ENCODE measurements around the gene IFI30. TPM values are rescaled to one million over a fixed set of nuclear protein-coding genes. Genes with fewer than 3 reads are reported as not detected.

Gene IFI30
- polyA plus RNA-seq, 3 donors = 3,608 to 6,022 (median 4,550) TPM

DNA sequence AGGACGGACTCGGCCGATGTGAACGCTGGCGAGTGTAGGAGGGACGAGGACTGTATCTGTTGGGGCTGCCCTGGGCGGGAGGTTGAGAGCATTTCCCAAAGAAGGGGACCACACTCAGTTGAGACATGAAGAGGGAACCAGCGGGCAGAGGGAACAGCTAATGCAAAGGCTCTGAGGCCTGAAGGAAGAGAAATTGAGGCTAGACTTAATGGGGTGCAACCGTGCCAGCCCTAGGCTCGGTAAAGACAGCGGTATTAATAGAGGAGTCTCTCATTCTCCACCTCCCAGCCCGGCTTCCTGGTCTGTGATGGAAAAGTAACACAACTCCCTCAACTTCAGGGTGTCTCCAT, 20.5 kb downstream of the IFI30 start:
- peak overlapping the region in 1 of 2 donors; percentile 75 for H3K27ac ChIP-seq (ENCODE audit: low read depth in 1 of 2, low read length in 2 of 2)
- no peaks in the 10 kb centered on the region for H3K27me3 ChIP-seq (ENCODE audit: control insufficient read depth in 2 of 2, insufficient read depth in 2 of 2, low read length in 2 of 2)
- TF ChIP-seq, protein P1, sequence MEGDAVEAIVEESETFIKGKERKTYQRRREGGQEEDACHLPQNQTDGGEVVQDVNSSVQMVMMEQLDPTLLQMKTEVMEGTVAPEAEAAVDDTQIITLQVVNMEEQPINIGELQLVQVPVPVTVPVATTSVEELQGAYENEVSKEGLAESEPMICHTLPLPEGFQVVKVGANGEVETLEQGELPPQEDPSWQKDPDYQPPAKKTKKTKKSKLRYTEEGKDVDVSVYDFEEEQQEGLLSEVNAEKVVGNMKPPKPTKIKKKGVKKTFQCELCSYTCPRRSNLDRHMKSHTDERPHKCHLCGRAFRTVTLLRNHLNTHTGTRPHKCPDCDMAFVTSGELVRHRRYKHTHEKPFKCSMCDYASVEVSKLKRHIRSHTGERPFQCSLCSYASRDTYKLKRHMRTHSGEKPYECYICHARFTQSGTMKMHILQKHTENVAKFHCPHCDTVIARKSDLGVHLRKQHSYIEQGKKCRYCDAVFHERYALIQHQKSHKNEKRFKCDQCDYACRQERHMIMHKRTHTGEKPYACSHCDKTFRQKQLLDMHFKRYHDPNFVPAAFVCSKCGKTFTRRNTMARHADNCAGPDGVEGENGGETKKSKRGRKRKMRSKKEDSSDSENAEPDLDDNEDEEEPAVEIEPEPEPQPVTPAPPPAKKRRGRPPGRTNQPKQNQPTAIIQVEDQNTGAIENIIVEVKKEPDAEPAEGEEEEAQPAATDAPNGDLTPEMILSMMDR (IDR thresholded peaks at IDR 0.05) = no peak
- H3K4me1 Mint-ChIP-seq = peaks cover 28% of the 10 kb centered on the region
- intact Hi-C loops (cut with micrococcal nuclease) = loop anchor here in 1 of 2 donors (5.0 kb wide), 2 partner anchors 42 to 128 kb away; partner anchors contain the start of genes LSM4 and PIK3R2
- H3K79me2 ChIP-seq (ENCODE audit: insufficient read depth, low read length) = peaks cover 13% of the 10 kb centered on the region
- peaks cover 29 to 37% of the 10 kb centered on the region in 2 donors for H3K4me1 ChIP-seq (ENCODE audit: control insufficient read depth in 1 of 2, insufficient read depth in 2 of 2, low read length in 2 of 2)
- H2AFZ ChIP-seq (ENCODE audit: insufficient read depth, low read depth, low read length, poor library complexity, severe bottlenecking) = no peak overlapping the region
- H3K9me3 Mint-ChIP-seq = no peaks in the 10 kb centered on the region
- H3K27me3 Mint-ChIP-seq (ENCODE audit: low read depth in 3 of 3) = peaks cover 0 to 4% (median 0%) of the 10 kb centered on the region in 3 donors
- H3K36me3 ChIP-seq (replicated peaks in 1 of 2; ENCODE audit: control insufficient read depth in 1 of 2, insufficient read depth in 2 of 2, low read length in 2 of 2) = peaks cover 20 to 29% of the 10 kb centered on the region in 2 donors
- H3K4me2 ChIP-seq (replicated peaks; ENCODE audit: extremely low read depth, low read length, poor library complexity, severe bottlenecking) = peak overlapping the region; percentile 100
- H3K9me3 ChIP-seq (replicated peaks in 1 of 2; ENCODE audit: control insufficient read depth in 1 of 2, insufficient read depth in 1 of 2, low read length in 2 of 2) = no peaks in the 10 kb centered on the region
- no peak overlapping the region for H3K9ac ChIP-seq (ENCODE audit: insufficient read depth, low read length, poor library complexity, severe bottlenecking)
- peak overlapping the region in 2 of 3 experiments; percentile 64 to 88 for H3K4me3 ChIP-seq (replicated peaks in 1 of 3; ENCODE audit: low read depth in 2 of 3, low read length in 3 of 3)
- 60% methylated on average over 8 of the region's 12 CpGs for WGBS (ENCODE audit: insufficient coverage)
- peaks cover 10% of the 10 kb centered on the region for H4K20me1 ChIP-seq (ENCODE audit: insufficient read depth, low read length)
- H3K36me3 Mint-ChIP-seq = peaks cover 29 to 47% of the 10 kb centered on the region in 2 donors
- peak overlapping the region in 5 of 7 donors; percentile 46 to 92 (median 88) for H3K27ac Mint-ChIP-seq
- H3K4me3 Mint-ChIP-seq = peak overlapping the region; percentile 80 to 87
- DNase-seq = no peak

DNA sequence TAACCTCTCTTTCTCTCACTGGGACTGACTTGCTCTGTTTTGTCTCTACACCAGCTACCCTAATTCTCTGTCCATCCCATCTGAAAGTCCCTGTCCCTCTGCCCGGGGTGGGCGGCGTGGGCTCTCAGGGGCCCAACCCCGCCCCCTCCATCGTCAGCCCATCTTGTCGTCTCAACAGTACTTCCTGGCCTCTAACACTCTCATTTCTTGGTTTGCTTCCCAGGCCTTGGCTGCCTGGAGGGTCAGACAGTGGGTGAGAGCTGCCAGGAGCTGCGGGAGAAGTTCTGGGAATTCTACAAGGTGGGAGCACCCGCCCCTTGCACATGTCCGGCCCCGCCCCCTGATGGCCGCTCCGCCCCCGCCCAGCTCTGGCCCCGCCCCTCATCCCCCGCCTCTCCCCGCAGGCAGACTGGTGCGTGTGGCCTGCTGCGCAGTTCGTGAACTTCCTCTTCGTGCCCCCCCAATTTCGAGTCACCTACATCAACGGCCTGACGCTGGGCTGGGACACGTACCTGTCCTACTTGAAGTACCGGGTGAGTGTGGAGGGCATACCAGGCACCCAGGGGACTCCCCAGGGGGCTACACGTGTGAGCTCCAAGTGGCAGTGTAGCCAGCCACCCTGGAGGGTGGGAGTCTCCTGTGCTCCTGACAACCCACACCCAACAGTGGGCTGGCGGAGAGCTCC, 21.1 kb downstream of the IFI30 start:
- H3K9me3 ChIP-seq (replicated peaks in 1 of 2; ENCODE audit: control insufficient read depth in 1 of 2, insufficient read depth in 1 of 2, low read length in 2 of 2) = no peaks in the 10 kb centered on the region
- H3K4me3 ChIP-seq (replicated peaks in 1 of 3; ENCODE audit: low read depth in 2 of 3, low read length in 3 of 3) = peak overlapping the region in 1 of 3 experiments; percentile 88
- peak overlapping the region; percentile 100 for H3K4me2 ChIP-seq (replicated peaks; ENCODE audit: extremely low read depth, low read length, poor library complexity, severe bottlenecking)
- peaks cover 28% of the 10 kb centered on the region for H3K4me1 Mint-ChIP-seq
- H2AFZ ChIP-seq (ENCODE audit: insufficient read depth, low read depth, low read length, poor library complexity, severe bottlenecking) = no peak overlapping the region
- peak overlapping the region; percentile 80 to 87 for H3K4me3 Mint-ChIP-seq
- peaks cover 13% of the 10 kb centered on the region for H3K79me2 ChIP-seq (ENCODE audit: insufficient read depth, low read length)
- H3K27me3 ChIP-seq (ENCODE audit: control insufficient read depth in 2 of 2, insufficient read depth in 2 of 2, low read length in 2 of 2) = no peaks in the 10 kb centered on the region
- 10% methylated on average over 7 of the region's 27 CpGs for WGBS (ENCODE audit: insufficient coverage)
- H3K4me1 ChIP-seq (ENCODE audit: control insufficient read depth in 1 of 2, insufficient read depth in 2 of 2, low read length in 2 of 2) = peaks cover 29 to 37% of the 10 kb centered on the region in 2 donors
- intact Hi-C loops (cut with micrococcal nuclease) = loop anchor here in 1 of 2 donors (5.0 kb wide), 2 partner anchors 42 to 128 kb away; partner anchors contain the start of genes LSM4 and PIK3R2
- no peaks in the 10 kb centered on the region for H3K9me3 Mint-ChIP-seq
- peaks cover 20 to 32% of the 10 kb centered on the region in 2 donors for H3K36me3 ChIP-seq (replicated peaks in 1 of 2; ENCODE audit: control insufficient read depth in 1 of 2, insufficient read depth in 2 of 2, low read length in 2 of 2)
- H4K20me1 ChIP-seq (ENCODE audit: insufficient read depth, low read length) = peaks cover 10% of the 10 kb centered on the region
- H3K27ac Mint-ChIP-seq = peak overlapping the region in 5 of 7 donors; percentile 30 to 92 (median 75)
- DNase-seq = peak in 2 of 3 donors; percentile 46 to 76
- H3K36me3 Mint-ChIP-seq = peaks cover 34 to 50% of the 10 kb centered on the region in 2 donors
- peaks cover 0 to 4% (median 0%) of the 10 kb centered on the region in 3 donors for H3K27me3 Mint-ChIP-seq (ENCODE audit: low read depth in 3 of 3)
- TF ChIP-seq, protein P1 (IDR thresholded peaks at IDR 0.05) = no peak
- no peak overlapping the region for H3K9ac ChIP-seq (ENCODE audit: insufficient read depth, low read length, poor library complexity, severe bottlenecking)
- peak overlapping the region in 1 of 2 donors; percentile 34 for H3K27ac ChIP-seq (ENCODE audit: low read depth in 1 of 2, low read length in 2 of 2)

Measured in CD14-positive monocyte (primary cell).